ENCODE measurements around the gene TSPAN2. TPM values are rescaled to one million over a fixed set of nuclear protein-coding genes. Genes with fewer than 3 reads are reported as not detected.

TSPAN2 gene
- total RNA-seq, 1 donor from 2014 or later, result 4.6 TPM

- DNase-seq, result no peak
These were observed 14.3 kb downstream of the TSPAN2 start for GRCh38 chr1:115074839-115075534.

DNA sequence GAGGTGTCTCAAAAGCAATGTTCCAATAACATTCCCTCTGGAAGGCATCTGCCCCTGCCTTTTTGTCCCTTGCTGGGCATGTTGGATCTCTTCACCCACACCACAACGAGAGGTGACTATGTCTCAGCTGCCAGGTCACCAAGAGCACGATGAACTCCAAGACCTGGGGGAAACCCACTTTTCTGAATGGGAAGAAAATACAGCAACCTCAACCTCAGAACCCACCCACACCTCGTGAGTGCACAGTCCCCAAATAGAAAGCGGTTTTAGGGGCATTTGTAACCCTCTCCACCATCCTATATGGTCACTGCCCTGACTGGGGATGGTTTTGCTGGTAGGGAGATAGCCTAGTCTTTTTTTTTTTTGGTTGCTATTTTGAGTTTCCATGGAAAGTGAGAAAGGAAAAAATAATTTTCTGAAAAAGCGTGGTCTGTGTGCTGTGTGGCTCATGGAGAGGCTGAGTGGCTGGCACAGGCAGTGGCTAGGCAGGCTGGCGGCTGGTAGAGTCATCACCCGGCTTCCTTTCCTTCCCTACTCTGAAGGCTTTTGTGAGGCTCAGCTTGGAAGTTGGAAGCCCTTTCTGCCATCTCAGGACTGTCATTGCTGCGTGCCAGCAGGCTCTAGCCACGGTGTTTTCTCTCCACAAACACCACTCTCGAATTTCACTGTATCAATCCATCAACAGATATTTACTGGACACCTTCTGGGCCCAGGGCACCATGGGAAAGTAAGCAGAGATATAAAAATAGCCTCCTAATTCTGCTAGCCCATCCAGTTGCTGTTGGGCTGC lies 15.8 kb downstream of the TSPAN2 start:
- no peak for DNase-seq

DNA sequence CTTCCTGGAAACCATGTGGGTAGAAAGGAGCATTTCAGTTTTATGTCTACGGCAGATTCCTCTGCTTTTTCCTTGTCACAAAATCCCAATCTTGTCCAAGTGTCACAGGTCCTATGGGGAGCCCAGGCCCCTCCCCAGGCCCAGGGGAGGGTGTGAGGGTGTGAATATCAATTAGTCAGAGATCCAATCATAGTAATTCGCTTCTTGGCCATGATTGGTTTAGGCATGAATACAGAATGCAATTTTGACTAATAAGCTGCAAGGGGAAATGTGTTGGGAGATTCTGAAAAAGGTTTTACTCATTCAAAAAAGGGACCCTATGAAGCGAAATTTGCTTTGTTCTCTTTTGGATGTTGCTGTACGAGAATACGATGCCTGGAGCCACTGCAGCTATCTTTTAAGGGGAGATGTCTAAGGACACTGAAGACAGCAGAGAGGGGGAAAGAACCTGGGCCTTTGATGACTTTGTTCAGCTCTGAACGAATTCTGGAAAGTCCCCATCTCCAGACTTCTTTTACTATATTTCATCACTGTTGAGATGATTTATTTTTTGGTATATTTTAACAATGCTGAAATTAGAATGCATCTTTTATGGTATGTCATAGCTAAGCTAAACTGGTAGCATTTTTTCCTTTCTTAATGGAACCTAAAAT lies 18.2 kb downstream of the TSPAN2 start:
- DNase-seq, result no peak

DNA sequence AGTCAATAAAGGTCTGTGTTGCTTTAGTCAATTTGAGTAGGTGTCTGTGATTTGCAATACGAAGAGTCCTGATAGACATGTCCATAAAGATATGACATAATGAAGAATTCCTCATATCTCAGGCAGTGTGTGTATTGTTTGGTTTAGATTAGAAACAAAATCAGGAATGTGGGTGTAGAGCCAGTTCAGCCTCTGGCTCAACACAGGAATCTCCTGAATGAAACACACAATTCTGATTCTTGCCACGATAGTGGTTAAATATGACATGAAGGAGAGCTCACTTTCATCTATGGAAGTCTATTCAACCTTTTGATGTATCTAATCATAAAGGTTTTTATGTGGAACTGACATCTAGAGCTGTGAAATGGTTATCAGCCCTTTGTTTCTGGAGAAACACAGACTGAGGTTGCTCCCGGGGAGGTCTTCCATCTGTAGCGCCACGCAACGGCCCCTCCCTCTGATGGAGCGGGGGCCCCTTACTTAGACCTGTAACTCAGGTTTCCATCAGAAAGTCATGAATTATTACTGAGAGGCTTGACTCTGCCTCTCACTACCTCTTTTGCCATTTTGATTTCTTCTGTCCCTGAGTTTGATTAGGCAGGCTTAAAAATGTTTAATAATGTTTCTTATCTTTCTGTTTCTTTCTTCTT lies 19.5 kb downstream of the TSPAN2 start:
- no peak for DNase-seq

DNA sequence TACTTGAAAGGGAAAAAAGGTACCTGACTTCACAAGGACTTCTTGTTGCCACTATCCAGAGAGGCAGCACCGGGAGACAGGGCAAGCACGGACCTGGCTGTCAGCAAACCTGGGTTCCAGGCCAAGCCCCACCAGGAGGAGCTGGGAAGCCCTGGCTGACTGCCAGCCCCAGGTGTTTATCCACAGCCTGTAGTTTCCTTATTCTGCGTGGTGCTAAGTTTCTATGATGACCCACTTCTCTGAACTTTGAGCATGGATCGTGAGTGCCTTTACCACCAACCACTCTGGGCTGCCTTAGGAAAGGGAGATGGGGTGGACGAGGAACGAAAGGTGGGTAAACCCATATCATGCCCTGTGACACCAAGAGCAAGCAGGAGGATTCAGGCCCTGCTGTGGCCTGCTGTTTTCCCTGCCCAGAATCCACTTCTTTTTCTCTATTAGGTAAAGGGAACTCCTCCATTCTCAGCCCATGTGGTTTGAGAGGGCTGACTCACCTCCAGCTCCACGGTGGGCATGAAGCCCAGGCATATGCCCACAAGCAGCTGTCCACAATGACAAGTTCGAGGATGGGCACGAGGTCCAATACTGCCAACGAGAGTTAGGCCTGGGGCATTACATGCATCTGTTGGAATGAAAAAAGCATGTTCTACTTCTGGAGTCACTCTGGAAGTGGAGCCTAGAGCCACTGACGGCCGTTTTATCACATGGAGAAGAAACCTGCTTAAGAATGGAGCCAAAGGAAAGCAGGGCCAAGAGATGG lies 20.3 kb downstream of the TSPAN2 start:
- no peak for DNase-seq

GRCh38 chr1:115067161-115067859 lies 22.0 kb downstream of the TSPAN2 start:
- no peak for DNase-seq

DNA sequence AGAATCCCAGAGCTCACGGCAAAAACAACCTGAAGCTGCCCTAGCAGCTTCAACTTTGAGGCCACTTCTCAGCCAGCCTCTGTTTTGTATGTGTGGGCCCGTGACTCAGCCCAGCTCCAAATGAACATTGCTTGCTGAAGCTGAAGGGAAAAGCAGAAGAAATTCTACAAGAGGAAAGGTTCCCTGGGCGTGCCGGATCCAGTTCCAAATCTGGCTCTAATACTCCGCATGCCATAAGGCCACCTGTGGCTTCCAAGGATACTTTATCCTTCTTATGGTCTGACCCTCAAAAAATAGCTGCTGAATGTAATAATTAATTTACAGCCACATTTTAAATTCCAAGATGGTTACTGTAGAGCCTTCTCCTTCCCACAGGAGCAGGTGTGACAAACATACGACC lies 24.3 kb downstream of the TSPAN2 start:
- DNase-seq, result no peak

- no peak for DNase-seq
These were observed 24.8 kb downstream of the TSPAN2 start for GRCh38 chr1:115064461-115064860.

DNA sequence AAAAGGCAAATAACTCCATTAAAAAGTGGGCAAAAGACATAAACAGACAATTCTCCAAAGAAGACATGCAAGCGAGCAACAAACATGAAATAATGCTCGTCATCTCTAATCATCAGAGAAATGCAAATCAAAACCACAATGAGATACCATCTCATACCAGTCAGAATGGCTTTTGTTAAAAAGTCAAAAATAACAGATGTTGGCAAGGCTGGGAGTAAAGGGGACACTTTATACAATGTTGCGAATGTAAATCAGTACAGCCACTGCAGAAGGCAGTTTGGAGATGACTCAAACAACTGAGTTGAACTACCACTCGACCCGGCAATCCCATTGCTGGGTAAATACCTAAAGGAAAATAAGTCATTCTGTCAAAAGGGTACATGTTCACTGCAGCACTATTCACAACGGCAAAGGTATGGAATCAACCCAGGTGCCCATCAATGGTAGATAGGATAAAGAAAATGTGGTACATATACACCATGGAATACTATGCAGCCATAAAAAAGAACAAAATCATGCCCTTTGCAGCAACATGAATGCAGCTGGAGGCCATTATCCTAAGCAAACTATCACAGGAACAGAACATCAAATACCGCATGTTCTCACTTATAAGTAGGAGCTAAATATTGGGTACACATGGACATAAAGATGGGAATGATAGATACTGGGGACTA lies 25.9 kb downstream of the TSPAN2 start:
- DNase-seq, result no peak

DNA sequence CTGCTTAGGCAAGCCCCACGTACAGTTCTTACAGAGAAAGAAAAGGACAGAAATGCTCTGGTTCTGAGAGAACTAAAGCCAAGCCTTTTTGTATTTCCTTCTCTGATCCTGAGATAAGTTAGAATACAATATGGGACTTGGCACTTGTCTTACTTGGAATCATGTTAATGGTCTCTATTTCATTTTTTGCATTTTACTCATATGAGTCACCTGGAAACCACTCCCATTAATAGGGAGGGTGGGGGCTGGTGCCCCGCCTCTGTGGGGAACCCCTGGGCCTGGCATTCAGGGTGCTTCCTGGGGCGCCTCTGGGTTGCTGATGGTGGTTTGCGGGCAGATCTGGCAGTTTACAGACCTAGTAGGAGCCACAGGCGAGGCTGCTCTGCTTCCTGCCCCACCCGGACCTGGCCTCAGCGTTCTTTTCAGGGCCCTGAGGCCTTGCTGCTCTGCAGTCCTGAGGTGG lies 26.7 kb downstream of the TSPAN2 start:
- DNase-seq, result no peak

GRCh38 chr1:115060501-115060900 lies 28.8 kb downstream of the TSPAN2 start:
- no peak for DNase-seq

- DNase-seq, result no peak
These were observed 30.0 kb downstream of the TSPAN2 start for GRCh38 chr1:115059316-115059715.

- DNase-seq, result no peak
These were observed 31.5 kb downstream of the TSPAN2 start for GRCh38 chr1:115057661-115058254.

DNA sequence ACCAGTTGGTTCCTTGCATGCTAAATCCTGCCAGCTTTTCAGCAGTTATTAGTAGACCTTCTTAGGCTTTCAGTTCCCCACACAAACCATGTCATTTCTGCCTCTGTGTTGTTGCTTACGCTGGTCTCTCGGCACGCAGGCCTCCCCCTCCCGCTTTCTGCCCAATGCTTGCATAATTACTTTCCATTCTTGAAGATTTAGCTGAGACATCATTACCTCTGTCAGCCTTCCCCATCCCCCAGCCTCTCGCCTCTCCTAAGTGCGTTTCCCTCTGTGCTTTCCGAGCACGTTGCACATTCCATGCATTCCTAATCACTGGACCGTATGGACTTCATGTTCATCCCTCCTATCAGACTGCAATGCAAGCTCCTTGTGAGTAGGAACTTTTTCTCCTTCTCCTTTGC lies 32.9 kb downstream of the TSPAN2 start:
- DNase-seq, result no peak

DNA sequence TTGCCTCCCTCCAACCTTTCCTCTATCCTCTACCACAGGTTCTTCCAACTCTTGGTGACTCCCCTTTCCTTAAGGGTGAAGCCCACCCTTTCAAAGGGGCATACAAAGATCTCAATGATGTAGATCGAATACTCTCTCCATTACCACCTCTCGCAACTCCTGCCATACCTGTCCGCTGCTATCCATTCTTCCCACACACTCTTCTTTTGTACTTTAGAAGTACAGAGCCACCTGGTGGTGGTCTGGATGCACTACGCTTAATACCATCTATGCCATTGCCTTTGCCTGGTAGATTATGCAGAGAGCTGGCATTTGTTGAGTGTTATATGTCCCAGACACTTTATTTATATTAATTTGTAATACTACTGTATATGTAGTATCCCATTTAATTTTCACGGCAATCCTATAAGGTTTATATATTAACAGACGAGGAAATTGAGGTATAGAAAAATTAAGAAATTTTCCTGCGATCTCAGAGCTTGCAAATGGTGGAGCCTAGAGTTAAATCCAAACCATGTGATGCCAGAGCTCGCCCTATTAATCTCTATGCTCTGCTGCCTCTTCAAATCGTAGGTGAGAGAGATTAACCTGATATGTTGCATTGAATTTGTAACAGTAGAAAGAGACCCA lies 36.7 kb downstream of the TSPAN2 start:
- no peak for DNase-seq

DNA sequence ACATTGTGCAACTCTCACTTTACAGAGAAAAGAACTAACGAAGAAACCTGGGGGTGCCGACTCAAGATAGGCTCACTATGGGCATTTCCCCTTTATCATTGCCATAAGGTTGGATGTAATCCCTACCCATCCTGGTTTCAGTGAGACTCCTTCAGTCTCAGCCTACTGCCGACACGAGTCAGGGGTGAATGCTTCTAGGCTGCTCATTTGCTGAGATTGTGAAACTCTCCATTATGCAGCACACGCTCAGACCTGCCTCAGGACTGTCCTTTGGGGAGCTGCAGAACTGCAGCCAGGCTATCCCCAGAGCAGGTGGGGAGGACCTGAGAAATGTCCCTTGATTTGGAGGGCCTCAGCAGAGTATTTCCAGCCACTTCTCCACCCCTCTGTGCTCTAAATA lies 37.5 kb downstream of the TSPAN2 start:
- no peak for DNase-seq

DNA sequence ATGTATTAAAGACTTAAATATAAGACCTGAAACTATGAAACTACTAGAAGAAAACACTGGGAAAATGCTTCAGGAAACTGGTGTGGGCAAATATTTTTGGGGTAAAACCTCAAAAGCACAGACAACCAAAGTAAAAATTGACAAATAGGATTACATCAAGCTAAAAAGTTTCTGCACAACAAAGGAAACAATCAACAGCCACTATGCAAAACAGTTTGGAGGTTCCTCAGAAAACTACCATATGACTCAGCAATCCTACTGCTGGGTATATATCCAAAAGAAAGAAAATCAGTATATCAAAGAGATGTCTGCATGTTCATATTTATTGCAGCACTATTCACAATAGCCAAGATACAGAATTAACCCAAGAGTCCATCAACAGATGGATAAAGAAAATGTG lies 42.6 kb downstream of the TSPAN2 start:
- DNase-seq, result no peak

GRCh38 chr1:115041654-115042053 lies 47.6 kb downstream of the TSPAN2 start:
- no peak for DNase-seq

- DNase-seq, result no peak
These were observed 48.8 kb downstream of the TSPAN2 start for GRCh38 chr1:115040501-115040900.
